Testis (tissue), 2 donors: Measurements from ENCODE around the gene CD300C.
A peak's percentile ranks its signal among the peaks of the same experiment; 100 is the strongest.

Source experiments
- POLR2A ChIP-seq: fragments of 450-650 bp; IDR thresholded peaks from one replicate; pipeline ENCODE4 v1.6.1; 2017; ENCODE audit warnings: antibody characterized with exemption, mild to moderate bottlenecking, moderate library complexity
- TF ChIP-seq, protein P1 (sequence below), 3 experiments: fragments of 450-650 bp in 2 of 3; fragments of 200-600 bp in 1 of 3; sonication (generic) in 1 of 3; IDR thresholded peaks; one replicate each; pipeline ENCODE4 v1.5.1; 2016 to 2019; ENCODE audit warnings: antibody characterized with exemption in 3 of 3, mild to moderate bottlenecking in 2 of 3, moderate library complexity in 1 of 3

DNA sequence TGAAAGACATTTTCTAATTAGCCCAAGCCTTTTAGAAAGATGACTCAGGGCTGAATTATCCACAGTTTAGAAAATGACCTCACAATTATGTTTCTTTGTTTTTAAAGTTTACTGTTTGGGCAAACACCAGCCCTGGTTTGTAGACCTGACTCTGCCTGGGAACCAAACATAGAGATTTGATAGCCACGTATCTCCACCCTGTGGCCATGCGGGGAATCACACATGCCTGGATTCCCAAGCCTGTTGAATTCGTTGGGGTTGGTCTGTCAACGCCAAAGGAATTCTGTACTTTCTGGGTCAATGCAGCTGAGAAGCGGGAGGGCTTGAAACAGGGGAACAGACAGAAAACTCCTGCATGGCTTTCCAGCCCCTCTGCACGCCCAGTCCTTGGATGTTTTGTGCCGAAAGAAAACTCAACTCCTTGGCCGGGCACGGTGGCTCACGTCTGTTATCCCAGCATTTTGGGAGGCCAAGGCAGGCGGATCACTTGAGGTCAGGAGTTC lies 52.5 kb downstream of the CD300C start:
- TF ChIP-seq, protein P1, sequence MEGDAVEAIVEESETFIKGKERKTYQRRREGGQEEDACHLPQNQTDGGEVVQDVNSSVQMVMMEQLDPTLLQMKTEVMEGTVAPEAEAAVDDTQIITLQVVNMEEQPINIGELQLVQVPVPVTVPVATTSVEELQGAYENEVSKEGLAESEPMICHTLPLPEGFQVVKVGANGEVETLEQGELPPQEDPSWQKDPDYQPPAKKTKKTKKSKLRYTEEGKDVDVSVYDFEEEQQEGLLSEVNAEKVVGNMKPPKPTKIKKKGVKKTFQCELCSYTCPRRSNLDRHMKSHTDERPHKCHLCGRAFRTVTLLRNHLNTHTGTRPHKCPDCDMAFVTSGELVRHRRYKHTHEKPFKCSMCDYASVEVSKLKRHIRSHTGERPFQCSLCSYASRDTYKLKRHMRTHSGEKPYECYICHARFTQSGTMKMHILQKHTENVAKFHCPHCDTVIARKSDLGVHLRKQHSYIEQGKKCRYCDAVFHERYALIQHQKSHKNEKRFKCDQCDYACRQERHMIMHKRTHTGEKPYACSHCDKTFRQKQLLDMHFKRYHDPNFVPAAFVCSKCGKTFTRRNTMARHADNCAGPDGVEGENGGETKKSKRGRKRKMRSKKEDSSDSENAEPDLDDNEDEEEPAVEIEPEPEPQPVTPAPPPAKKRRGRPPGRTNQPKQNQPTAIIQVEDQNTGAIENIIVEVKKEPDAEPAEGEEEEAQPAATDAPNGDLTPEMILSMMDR (IDR thresholded peaks at IDR 0.05) = peak; percentile 65 to 87 (median 86)
- no peak for TF ChIP-seq POLR2A
